SW480 (cell line): ENCODE measurements around the gene CADM4.
A peak's percentile ranks its signal among the peaks of the same experiment; 100 is the strongest.
"Not testable (repeated sequence)": the region's sequence is repeated elsewhere in the genome, so short reads cannot be mapped to it uniquely, and the experiment has no call there.

Source experiments
- DNase-seq: peaks from one replicate; pipeline ENCODE4 v3.0.0-alpha.2; 2016; ENCODE audit warnings: low spot score

The CADM4 gene

DNA sequence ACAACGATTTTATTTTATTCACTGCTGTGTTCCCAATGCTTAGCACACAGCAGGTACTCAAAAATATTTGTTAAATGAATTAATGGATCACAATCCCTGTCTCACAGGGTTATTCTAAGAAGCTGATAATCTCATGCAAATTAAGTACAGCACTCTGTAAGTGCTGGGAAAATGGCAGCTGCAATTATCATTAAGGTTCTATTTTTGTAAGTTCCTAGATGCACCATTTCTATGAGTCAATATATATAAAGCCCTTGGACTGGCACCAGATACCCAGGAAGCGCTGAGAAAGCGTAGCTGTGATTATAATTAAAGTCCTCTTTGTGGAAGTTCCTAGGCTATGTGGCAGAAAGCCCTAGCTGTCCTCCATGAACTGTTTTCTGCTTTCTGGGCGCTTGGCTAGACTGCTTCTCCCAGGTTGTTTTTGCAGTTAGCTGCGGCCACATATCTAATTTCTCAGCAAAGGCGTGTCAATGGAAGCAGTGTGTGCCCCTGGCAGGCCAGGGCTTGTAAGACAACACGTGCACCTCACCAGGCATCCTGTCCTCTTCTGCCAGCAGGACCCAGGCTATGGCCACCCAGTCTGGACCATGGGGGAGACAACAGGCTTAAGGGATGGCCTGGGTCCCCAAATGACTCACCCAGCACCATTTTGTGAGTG lies 33.0 kb downstream of the CADM4 start:
- no peak for DNase-seq

DNA sequence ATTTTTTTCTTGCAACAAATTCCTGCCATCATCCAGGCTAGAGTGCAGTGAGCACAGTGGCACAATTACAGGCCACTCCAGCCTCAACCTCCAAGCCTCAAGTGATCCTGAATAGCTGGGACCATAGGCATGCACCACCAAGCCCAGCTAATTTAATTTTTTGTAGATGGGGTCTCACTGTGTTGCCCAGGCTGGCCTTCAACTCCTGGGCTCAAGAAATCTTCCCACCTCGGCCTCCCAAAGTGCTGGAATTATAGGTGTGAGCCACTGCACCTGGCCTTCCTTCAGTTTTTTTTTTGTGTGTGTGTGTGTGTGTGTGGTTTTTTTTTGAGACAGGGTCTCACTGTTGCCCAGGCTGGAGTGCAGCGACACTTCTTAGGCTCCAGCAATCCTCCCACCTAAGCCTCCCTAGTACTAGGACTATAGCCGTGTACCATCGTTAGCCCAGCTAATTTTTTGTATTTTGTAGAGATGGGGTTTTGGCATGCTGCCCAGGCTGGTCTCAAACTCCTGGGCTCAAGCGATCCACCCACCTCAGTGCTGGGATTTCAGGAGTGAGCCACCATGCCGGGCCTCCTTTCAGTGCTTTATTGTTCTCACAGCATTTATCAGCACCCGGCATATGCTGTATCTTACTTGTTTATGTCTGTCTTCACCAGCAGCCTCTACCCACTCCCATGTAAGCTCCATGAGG lies 33.6 kb downstream of the CADM4 start:
- DNase-seq: no peak

DNA sequence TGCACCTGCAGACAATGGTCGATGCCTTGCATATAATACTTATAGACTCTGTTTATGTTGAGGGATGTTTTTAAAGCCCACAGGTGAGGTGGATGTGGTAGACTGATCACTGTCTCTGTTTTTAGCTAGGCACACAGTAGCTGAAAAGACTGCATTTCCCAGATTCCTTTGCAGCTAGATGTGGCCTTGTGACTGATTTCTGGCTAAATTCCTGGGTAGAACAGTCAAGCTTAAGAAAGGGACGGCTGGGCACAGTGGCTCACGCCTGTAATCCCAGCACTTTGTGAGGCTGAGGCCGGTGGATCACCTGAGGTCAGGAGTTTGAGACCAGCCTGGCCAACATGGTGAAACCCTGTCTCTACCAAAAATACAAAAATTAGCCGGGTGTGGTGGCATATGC lies 39.3 kb downstream of the CADM4 start:
- not testable (repeated sequence) for DNase-seq

DNA sequence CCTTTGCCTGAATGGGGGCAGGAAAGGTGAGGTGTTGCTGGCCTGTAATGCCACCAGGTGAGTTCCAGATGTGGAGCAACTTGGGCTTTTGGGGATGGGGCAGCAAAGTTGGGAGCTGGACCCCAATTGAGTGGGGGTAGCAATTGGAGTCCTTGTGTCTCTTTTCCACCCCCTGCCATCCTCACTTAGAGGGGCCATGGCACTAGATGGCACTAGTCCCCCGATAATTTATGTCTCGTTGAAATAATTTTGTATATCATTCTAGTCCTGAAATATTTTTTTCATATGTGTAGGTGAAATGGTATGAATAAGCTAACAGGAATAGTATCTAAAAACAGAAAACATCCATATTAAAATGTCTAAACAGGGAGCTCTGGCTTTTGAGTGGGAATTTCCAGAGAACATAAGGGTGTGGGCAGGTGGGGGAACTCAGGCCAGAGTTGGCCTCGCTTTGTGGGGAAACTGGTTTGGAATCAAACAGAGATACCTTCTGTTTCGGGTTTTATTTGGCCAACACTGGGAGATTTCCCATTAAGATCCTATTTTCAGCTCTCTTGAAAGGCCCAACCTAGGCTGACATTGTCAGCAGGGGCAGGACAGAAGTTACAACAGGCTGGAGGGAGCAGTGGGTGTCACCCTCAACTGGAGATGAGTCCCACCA lies 39.9 kb downstream of the CADM4 start:
- no peak for DNase-seq

DNA sequence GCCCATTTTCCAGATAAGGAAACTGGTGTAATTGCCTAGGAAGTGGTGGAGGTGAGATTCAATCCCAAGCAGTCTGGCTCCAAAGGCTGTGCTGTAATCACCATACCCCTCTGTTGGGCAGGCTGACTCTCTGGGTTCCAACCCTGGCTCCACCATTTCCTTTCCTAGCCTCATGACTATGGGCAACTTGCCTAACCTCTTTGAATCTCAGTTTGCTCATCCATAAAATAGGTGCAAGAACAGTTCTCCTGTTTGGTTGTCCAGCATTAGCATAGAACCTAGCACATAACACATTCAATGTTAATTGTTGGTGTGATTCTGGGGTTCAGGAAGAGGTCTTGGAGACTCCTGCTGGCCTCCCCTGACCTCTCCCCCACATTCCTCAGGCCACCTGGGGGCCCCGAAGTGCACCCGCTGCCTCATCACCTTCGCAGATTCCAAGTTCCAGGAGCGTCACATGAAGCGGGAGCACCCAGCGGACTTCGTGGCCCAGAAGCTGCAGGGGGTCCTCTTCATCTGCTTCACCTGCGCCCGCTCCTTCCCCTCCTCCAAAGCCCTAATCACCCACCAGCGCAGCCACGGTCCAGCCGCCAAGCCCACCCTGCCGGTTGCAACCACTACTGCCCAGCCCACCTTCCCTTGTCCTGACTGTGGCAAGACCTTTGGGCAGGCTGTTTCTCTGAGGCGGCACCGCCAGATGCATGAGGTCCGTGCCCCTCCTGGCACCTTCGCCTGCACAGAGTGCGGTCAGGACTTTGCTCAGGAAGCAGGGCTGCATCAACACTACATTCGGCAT lies 41.0 kb downstream of the CADM4 start:
- DNase-seq: no peak

DNA sequence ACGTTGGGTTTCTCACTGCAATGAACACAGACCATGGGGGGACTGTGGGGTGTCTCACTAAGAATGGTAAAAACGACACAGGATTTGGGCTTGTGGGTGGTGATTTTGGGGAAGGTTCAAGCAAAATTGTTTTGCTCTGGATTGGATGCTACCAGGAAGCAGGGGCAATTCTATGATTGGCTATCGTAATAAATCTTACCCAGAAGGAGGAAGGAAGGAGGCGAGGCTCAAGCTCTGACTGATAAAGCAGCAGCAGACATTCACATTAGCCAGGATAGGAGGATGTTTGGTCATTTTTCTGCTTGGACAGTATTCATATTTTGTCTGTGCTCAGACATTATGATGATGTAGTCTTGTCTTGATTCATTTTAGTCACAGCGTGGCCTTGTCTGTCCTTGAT lies 41.8 kb downstream of the CADM4 start:
- DNase-seq: no peak

DNA sequence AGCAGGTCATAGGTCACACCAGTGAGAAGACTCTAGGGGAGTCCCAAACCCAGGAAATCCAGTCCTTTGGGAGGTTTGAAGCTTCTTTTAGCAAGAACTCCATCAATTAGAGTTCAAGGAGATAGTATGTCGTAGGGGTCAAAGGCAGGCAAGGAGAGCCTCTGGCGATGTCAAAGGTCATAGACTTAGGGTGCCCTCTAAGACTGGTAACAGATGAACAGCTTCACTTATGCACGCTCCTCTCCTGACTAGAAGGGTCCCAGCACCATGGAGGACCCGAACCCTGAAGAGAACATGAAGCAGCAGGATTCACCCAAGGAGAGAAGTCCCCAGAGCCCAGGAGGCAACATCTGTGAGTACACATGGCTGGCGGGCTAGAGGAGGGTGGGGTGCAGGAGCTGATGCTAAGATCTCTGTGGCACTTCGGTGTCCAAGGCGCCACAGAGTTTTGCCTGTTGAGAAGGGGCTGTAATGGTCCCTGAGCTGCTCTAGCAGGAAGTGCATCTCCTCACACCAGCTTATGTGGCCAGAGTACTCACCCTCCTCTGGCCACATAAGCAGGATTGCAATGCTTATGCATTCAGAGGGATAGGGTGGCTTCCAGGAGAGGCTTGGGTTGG lies 42.7 kb downstream of the CADM4 start:
- no peak for DNase-seq

DNA sequence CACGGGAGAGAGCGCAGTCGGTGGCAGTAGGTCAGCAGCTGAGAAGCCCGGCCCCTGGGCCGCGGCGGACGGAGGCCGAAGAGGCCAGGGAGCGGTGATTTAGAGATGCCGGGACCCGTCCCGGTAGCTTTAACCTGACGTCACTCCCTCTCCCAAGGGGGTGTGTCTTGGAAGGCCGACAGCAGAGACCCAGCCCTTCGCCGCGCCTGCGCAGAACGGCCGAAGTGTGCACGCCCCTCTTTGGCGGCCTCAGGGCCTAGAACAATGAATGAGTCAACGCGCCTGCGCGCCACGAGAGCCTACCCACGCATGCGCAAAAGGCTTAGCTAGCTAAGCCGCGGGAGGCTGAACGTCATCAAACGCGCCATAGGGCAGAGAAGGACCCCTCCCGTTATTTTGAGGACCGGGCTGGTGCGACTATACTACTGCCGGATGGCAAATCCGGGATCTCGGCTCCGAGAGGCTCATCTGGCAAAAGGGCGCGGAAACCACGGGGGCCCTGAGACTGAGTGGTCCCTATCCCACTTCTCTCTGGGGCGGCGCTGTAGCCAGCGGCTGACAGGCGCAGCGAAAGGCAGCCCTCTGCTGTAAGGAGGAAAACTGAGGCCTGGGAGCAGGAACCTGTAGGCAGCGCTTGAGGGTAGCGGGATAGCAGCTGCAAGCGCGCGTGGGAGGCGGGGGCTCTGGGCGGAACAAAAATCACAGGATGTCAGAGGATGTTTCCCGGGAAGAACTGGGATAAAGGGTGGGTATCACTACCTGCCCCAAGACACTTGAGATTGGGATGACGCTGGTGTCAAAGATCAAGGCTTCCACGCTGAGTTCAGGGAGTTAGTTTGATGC lies 43.4 kb downstream of the CADM4 start, which contains the start of the genes IRGQ and ZNF576:
IRGQ (minus strand) TSS at position 136 of the 843 bp plus-strand sequence. CDS start 796 bp downstream, outside the sequence.
ZNF576 (plus strand) TSS at position 597 of the 843 bp plus-strand sequence. CDS start 514 bp downstream, outside the sequence.
- peak; percentile 99 for DNase-seq

DNA sequence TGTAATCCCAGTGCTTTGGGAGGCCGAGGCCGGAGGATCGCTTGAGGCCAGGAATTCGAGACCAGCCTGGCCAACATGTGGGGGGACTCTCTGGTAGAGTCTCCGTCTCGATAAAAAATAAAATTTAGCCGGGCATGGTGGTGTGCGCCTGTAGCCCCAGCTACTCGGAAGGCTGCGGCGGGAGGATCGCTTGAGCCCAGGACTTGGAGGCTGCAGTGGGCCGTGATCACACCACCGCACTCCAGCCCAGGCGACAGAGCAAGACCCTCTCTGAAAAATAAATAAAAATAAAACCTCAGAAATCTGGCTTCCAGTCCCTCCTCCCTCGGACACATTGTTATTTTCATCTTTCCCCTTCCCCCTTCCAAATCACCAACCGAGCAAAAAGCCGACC lies 44.0 kb downstream of the CADM4 start:
- no peak for DNase-seq

DNA sequence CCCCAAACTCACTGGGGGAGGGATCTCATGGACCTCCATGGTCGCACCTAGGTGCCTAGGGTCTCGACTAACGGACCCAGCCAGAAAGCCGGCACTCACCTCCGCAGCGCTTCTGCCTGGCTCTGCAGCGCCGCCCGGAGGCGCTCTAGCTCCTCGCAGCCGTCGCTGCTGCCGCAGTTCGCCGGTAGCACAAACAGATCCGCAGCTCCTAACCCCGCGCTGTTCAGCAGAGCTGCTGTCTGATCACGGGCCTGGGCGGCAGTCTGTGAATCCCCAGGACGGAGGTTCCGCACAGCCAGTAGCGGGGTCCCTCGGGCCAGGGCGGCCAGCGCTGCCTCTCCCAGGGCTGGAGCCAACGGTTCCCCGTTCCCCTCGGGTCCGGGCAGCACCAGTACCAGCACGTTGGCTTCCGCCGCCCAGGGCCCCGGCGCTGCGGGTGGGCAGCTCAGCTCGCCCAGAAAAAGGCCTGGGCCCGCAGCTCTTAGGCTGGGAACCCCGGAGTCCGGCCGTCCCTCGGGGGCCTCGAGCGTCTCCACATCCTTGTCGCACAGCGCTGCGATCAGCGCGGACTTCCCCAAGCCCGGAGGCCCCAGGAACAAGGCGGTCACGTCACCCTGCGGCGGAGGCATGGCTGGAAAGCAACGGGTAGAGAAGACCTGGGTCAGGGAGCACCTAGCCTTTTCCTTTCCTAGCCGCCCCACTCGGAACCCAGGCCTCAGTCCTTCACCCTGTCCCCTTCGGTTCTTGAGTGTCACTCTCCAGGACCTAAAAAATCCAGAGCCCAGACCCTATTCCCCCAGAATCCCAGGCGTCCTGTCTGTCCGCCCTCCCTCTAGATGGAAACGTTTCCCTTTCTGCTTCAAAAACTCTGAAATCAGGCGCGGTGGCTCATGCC lies 44.7 kb downstream of the CADM4 start:
- DNase-seq: peak; percentile 77

DNA sequence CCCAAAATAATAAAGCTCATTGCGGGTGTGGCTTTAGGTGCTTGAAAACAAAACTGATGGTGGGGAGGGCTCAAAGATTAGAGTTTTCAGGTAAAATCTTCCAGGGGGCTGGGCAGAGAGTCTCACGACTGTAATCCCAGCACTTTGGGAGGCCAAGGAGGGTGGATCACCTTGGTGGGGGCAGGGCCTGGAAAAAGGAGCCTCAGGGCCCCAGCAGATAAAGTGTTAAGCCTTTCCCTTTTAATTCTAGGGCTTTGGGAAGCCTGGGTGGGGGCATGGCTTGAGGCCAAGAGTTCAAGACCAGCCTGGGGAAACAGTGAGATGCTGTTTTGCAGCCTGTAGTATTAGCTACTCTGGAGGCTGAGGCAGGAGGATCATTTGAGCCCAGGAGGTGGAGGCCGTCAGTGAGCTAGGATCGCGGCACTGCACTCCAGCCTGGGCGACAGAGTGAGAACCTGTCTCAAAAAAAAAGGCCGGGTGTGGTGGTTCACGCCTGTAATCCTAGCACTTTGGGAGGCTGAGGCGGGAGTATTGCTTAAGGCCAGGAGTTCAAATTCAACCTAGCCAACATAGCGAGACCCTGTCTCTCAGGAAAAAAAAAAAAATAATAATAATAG lies 45.5 kb downstream of the CADM4 start:
- no peak for DNase-seq

DNA sequence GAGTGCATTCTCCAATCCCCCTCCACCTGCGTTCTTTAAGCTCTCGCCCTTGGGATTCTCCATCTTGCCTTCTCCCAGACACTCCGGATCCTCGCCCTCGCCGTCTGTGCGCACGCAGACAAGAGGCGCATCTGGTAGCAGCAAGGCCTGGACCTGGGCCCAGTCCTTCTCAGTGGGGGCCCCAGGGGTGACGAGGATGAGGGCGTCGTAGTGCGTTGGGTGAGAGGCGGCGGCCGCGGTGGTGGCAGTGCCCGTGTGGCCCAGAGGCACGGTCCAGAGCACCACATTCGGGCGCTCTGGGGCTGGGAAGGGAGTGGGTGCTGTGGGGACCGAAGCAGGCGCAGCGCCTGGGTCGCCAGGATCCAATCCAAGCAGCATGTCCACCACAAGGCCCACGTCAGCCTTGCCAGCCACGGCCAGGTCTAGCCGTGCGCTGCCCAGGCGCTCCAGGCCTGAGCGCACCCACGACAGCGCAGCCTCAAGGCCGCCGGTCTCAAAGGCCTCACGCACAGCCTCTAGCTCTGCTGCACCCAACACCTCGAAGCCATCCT lies 46.8 kb downstream of the CADM4 start:
- no peak for DNase-seq

DNA sequence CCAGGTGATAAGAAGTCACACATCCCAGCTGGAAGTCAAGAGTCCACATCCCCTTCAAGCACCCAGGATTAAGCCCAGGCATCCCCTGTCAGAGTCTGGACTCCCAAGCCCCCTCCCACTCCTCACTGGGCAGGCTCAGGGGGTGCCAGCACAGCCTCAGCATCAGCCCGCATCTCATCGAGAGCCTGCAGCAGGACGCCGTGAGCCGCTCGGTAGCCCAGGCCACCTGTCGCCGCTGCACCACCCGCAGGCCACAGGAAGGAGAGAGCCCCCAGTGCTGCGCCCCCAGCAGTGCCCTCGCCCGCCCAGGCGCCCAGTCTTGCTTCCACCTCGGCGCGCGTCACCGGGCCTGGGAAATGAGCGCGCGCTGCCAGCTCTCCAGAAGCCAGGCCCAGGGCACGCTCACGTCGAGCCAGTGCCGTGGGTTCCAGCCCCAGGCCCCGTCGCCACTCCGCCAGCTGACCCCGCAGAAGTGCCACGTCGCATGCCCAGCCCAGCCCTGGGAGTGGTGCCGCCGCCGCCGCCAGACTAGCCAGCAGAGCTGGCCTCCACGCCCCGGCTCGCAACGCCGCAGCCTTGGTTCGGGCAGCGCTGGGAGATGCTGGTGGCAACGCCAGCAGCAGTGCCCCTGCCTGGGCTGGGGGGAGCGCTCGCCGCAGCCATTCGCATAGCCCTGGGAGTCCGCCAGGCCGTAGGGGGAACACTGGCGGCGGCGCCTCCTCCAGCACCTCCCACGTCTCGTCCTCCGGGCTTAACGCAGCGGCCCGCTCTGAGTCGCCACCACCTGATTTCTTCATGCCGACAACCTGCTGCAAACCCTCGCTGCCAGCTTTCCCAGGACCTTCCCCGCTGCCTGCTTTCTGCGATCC lies 47.5 kb downstream of the CADM4 start:
- DNase-seq: no peak

DNA sequence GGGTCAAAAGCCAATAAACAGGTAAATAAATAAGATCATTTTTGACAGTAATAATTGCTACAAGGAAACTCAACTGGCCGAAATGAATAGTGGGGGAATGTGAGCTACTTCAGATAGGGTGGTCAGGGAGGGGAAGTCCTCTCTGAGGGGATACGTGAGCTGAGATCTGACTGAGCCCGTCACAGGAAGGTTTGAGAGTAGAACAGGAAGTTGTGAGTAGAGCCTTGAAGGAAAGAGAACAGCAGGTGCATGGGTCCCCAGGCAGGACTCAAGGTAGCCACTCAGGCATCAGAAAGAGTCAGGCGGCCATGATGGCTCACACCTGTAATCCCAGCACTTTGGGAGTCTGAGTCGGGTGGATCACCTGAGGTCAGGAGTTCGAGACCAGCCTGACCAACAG lies 50.0 kb downstream of the CADM4 start:
- no peak for DNase-seq

DNA sequence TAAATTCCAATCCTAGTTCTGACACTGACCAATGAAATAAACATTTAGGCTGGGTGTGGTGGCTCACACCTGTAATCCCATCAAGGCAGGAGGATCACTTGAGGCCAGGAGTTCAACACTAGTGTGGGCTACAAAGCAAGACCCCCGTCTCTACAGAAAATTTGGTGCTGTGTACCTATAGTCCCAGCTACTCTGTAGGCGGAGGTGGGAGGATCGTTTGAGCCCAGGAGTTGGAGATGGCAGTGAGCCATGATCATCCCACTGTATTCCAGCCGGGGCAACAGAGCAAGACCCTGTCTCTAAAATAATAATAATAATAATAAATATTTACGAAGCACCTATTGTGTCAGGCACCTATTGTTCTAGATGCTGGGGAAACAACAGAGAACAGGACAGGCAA lies 50.4 kb downstream of the CADM4 start:
- no peak for DNase-seq

DNA sequence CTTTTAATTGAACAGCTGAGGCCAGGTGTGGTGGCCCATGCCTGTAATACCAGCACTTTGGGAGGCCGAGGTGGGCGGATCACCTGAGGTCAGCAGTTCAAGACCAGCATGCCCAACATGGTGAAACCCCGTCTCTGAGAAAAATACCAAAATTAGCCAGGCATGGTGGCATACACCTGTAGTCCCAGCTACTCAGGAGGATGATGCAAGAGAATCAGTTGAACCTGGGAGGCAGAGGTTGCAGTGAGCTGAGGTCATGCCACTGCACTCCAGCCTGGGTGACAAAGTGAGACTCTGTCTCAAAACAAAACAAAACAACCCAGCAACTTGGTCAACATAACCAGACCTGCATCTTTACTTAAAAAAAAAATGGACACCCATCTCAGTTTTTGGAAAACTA lies 52.6 kb downstream of the CADM4 start:
- DNase-seq: not testable (repeated sequence)

DNA sequence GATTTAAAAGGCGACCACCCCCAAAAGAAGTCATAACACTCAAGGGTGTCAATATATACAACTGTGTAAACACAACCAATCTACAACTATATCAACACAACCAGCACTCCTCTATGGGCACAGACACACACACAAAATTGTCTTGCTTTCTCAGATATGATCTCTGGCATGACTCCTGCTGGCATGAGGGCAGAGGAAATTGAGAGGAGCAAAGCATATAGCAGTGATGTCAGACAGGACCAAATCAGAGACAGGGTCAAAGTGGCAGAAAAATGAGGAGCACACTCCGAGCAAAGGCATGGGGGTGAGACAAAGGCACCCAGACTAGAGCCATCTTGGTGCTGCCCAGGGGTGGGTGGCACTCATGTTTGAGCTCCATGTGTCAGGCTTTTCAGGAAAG lies 53.3 kb downstream of the CADM4 start:
- DNase-seq: no peak

DNA sequence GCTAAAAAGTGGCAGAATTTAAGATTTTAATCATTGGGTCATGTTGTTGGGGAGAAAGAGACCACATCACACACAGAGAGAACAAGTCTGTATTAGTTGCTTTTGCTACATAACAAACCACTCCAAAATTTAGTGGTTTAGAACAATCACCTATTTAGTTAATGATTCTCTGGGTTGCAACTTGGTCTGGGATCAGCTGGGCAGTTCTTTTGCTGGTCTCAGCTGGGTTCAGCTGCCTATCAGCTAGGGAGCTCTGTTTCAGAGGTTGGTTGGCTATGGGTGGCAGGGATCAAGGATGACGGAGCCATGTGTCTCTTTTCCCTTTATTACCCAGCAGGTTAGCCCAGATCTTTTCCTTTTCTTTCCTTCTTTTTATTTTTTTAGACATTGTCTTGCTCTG lies 55.2 kb downstream of the CADM4 start:
- DNase-seq: no peak
